Fibroblast of skin of right biceps (primary cell): ENCODE data around the gene SLC6A2.

Experiments used
- DNase-seq: peaks from one replicate; pipeline ENCODE4 v3.0.0-alpha.2; 2013

SLC6A2 gene

DNA sequence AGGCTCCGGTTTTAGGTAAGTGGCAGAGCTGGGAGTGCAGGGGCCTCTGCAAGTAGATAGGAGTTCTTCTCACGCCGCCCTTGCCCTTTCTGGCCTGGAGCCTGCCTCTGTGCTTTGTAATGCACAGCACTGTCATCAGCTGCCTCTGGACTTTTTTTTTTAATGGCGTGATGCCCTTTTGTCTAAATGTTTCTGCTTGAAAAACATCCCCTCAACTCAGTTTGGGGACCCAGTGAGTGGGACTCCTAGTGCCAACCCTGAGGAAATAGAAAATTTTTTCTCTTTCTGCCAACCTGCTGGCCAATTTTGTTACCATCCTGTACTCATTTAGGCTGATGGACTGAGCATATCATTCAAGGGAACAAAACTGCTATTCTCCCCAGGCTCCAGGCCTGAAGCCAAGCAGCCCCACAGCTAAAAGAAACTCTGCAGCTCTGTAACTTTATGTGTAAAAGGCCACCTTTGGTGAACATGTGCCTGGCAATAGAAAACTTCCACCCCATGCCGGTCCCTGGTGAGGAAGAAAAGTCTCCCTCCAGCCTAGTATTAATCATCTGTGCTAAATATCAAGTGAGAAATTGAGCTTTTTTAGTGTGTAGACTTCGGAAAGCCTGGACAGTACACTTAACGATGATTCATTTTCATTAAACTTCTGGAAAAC, 22.5 kb downstream of the SLC6A2 start:
- DNase-seq = no peak

- no peak for DNase-seq
Observed at GRCh38 chr16:55682086-55682485, 26.3 kb downstream of the SLC6A2 start.

DNA sequence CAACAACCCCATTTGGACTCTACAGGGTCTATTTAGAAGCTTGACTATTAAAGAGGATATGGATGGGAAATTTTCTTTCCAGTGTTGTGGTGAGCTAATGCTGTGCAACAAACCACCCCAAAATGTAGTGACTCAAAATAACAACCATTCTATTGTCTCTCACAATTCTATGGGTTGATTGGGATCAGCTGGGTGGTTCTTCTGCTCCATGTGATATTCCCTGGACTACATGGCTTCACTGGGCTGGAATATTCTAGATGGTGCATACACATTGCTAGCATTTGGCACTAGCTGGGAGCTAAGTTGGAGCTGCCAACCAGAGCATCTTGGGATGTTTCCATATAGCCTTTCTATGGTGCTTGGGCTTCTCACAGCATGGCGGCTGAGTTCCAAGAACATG, 30.2 kb downstream of the SLC6A2 start:
- DNase-seq = no peak

- DNase-seq = no peak
Observed at GRCh38 chr16:55686671-55687070, 30.9 kb downstream of the SLC6A2 start.

GRCh38 chr16:55687802-55688201, 32.0 kb downstream of the SLC6A2 start:
- DNase-seq = no peak

- DNase-seq = no peak
Observed at GRCh38 chr16:55690841-55691240, 35.1 kb downstream of the SLC6A2 start.

- DNase-seq = no peak
Observed at GRCh38 chr16:55691771-55692170, 36.0 kb downstream of the SLC6A2 start.

DNA sequence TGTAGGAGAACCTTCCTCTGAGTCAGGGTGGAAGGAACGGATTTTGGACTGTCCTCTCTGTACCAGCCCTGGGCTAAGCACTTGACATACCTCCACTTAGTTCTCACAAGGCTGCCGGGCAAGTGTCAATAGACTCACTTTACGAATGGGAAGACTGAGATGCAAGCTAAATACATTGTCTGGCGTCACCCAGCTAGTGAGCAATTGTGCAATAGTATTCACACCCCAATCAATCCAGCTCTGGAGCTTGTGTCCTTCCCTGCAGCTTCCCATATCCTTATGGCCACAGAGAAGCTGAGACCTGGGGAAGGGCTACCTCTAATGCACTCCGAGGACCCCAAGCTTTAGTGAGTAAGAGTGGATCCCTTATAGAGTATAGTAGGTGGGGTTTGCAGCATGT, 39.8 kb downstream of the SLC6A2 start:
- DNase-seq = no peak

DNA sequence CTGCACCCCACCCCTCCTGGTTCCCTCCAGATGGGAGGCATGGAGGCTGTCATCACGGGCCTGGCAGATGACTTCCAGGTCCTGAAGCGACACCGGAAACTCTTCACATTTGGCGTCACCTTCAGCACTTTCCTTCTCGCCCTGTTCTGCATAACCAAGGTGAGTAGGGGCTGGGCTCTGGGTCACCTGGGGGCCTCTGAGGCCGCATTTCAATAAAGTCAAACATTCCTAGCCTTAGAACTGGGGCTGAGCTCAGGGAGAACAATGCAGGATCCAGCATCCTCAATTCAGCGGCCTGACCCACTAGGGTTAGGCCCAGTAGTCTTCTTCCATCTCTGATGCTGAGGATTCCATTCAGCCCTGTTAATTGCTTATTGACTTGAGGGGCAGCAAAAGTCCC, 42.1 kb downstream of the SLC6A2 start:
- no peak for DNase-seq

DNA sequence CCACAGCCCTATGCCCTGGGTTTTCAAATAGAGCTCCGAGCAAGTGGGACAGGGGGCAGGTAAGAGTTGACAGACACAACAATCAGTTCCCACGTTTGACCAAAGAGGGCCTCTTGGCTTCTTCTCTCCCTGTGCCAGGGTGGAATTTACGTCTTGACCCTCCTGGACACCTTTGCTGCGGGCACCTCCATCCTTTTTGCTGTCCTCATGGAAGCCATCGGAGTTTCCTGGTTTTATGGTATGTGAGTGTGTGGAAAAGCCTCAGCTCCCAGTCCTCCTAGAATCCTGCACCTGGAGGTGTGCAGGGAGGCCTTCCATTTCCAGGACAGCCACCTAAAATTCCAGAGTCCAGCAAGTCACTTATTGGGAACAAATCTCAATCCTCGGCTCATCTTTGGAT, 42.5 kb downstream of the SLC6A2 start:
- DNase-seq = no peak

- DNase-seq = no peak
Observed at GRCh38 chr16:55698946-55699345, 43.2 kb downstream of the SLC6A2 start.

- no peak for DNase-seq
Observed at GRCh38 chr16:55699616-55700015, 43.8 kb downstream of the SLC6A2 start.

- no peak for DNase-seq
Observed at GRCh38 chr16:55700067-55700466, 44.3 kb downstream of the SLC6A2 start.

DNA sequence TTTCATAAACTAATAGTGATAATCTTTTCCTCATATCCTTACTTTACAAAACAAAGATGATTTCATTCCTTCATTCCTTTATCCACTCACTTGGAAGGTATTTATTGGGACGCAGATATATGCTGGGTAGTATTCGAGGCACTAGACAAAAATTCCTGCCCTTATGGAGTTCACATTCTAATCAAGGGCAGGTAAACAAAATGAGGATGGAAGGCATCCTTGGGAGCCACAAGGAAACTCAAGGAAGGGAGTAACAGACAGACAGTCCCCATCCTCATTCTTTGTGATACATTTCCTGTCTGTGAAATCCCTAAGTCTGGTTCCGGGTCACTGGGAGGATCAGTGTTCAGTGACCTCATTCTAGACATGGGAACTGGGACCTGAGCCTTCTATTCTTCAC, 45.2 kb downstream of the SLC6A2 start:
- DNase-seq = peak; percentile 13

DNA sequence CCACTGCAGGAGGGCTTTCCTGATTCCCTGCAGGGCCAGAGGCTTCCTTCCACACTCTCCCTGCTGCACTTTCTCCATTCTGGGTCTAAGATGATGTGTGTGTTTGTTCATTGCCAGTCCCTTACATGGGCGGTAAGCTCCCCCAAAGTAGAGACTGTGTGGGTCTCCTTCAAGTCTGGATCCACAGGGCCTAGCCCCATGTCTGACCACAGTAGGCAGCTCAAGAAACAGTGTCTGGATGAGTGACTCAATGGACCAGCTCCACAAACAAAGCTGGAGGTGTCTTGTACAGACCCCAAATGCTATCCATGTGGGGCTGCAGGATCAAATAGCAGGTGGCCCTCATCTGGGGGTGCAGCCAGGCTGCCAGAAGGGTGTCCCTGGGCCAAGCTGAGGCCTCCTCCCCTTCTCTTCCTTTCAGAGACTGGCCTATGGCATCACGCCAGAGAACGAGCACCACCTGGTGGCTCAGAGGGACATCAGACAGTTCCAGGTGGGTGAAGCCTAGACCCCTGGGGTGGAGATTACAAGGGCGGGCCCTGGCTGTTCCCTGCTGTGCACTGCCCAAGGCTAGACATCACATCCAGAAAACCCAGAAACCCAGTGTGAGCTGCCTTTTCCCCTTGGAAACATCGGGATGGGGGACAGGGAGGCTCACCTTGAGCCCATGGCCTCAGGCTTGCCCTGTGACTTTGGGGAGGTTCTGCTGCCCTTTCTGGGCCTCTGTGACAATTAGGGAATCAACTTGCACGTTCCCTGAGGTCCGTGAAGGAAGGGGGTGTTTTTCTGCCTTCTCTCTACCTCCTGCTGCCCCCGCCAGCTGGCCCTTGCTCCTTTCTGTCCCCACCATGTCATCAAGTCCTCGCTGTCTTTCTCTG, 45.9 kb downstream of the SLC6A2 start:
- DNase-seq = peak; percentile 52

DNA sequence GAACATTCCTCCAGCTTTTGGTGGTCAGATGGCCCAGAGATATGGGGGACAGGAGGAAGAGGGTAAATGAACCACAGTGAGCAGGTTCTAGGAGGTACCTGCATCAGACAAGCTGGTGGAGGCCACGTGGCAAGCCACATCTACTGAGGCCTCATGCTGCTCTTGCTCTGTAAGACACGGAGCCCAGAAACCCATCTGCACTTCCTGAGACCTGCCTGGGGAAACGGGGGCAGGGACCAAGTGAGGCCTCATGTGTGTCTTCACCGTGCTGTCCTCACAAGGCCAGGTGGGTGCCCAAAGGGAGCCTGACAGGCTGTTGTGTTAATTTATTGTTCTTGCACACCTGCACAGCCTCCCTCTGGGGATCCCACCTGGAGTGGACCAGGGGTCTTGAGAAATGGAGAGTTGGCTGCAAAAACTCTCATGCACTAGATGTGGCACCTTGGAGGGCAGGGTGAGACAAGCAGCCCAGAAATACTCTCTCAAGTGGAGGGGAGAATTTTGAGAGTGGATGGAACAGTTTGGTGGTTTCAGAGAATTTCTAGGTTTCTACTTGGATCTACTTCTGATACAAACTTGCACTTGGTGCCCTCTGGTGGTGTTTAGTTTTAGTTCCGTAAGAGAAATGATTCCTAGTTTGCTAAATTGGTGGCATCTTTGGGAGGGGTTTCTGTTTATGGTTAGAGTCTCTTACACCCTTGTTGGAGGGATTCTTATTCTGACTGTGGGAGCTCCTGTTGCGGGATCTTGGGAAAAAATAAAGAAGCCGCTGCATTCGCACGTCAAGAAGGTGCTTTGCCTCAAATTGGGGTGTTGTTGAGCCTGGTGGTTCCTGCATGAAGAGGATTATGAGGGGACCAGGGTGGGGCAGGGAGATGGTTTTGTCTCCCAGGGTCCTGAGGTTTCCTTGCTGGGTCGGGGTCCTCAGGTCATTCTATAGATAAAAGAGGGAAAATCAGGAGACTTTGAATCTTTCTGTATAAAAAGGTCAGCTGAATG, 47.5 kb downstream of the SLC6A2 start:
- peak; percentile 58 for DNase-seq

- no peak for DNase-seq
Observed at GRCh38 chr16:55706739-55707384, 51.1 kb downstream of the SLC6A2 start.

DNA sequence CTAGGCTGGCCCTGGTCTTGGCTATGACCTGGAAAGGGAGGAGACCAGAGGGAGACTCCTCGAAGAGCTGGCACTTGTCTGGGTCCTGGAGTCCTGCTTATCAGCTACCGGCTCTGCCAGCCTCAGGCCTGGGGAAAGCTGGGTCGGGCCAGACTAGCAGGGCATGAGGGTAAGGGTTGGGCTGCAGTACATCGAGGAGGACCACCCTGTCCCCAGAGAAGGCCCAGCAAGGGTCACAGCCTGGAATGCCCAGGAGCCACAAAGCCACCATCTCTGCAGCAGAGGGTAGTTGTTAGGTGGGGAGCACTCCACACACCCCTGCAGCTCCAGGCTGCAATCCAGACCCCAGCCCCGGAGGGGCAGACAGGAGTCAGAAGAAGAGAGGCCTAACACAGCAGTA, 54.0 kb downstream of the SLC6A2 start:
- no peak for DNase-seq

- no peak for DNase-seq
Observed at GRCh38 chr16:55710466-55710865, 54.7 kb downstream of the SLC6A2 start.

- DNase-seq = peak; percentile 39
Observed at GRCh38 chr16:55711959-55712876, 56.4 kb downstream of the SLC6A2 start.

- no peak for DNase-seq
Observed at GRCh38 chr16:55713103-55713502, 57.3 kb downstream of the SLC6A2 start.

DNA sequence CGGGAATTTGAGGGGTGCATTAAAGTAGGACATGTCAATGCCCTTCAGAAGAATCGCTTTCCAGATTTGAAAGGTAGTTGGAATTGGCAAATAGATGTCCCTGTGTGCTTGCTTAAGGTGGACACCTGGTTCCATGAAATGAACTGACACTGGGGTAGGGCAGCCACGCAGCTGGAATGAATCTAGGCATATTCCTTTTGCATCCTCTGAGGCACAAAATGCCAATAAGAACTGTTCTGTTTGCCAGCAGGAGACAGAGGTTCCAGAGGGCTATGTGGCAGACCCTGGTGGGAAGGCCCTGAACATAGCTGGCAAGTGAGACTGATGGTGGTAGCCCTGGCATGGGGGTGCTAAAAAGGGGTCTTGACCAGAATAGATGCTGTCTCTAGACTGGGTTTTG, 61.5 kb downstream of the SLC6A2 start:
- DNase-seq = no peak
